EL (cell line): ENCODE measurements around the gene P2RY8.
"Not testable (repeated sequence)": the region's sequence is repeated elsewhere in the genome, so short reads cannot be mapped to it uniquely, and the experiment has no call there.

Experiments used
- DNase-seq: peaks from one replicate; pipeline ENCODE4 v3.0.0-alpha.2; 2016

The P2RY8 gene

DNA sequence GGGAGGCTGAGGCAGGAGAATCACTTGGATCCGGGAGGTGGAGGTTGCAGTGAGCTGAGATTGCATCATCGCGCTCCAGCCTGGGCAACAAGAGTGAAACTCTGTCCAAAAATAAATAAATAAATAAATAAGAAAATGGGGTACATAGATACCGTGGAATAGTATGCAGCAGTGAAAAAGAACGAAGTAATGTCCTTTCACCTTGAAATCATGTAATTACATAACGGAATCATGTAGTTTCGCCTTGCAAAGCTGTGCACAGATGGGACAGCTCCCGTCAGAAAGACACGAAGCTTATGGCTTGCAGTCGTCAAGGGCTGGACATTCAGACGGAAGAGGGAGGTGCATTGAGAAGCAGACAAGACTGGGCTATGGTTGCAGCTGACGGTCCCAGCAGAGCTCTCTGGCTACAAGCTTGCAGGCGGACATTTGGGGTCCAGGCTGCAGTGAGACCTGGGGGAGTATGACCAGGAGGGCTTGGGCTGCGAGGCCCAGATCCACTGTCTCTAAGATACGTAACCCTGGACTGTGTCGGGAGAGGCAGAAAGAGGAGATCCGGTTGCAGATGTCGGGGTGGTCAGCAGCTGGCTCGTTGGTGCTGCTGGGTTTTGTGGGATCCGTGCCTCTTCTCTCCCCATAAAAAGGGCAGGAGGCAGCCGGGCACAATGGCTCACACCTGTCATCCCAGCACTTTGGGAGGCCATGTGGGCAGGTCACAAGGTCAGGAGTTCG lies 6.2 kb upstream of the P2RY8 start:
- no peak for DNase-seq

DNA sequence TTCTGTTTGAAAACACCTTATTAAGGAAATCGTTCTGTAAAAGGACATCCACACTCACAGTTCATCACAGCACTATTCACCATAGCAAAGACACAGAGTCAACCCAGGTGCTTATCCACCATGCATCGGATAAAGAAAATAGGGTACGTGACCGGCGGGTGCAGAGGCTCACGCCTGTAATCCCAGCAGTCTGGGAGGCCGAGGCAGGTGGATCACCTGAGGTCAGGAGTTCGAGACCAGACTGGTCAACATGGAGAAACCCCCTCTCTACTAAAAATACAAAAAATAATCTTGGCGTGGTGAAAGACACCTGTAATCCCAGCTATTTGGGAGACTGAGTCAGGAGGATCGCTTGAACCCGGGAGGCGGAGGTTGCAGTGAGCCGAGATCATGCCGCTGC lies 2.2 kb upstream of the P2RY8 start:
- not testable (repeated sequence) for DNase-seq

DNA sequence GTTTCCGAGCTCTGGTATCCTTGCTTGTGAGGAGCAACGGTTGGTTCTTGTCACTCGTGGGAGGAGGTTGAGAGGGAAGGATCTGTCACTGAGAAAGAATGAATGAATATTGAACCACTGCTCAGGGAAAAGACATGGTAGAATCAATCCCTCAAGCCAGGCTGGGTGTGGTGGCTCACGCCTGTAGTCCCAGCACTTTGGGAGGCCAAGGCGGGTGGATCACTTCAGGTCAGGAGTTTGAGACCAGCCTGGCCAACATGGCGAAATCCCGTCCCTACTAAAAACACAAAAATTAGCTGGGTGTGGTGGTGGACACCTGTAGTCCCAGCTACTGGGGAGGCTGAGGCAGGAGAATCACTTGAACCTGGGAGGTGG lies 718 bp upstream of the P2RY8 start:
- DNase-seq: not testable (repeated sequence)

DNA sequence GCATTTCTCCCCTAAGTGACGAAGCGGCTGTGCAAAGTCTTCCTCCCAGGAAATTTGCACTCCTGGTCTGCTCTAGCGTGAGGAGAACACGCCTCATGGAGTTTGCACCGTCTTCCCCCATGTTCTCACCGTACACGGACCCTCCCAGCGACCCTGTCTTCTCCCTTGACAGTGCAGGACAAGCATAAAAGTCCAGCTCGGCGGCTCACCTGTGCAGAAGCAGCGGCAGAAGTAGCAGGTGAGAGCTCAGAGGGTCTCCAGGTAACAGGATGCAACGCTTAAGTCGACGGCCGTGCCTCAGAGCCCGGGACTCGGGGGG lies 314 bp downstream of the P2RY8 start:
- no peak for DNase-seq

DNA sequence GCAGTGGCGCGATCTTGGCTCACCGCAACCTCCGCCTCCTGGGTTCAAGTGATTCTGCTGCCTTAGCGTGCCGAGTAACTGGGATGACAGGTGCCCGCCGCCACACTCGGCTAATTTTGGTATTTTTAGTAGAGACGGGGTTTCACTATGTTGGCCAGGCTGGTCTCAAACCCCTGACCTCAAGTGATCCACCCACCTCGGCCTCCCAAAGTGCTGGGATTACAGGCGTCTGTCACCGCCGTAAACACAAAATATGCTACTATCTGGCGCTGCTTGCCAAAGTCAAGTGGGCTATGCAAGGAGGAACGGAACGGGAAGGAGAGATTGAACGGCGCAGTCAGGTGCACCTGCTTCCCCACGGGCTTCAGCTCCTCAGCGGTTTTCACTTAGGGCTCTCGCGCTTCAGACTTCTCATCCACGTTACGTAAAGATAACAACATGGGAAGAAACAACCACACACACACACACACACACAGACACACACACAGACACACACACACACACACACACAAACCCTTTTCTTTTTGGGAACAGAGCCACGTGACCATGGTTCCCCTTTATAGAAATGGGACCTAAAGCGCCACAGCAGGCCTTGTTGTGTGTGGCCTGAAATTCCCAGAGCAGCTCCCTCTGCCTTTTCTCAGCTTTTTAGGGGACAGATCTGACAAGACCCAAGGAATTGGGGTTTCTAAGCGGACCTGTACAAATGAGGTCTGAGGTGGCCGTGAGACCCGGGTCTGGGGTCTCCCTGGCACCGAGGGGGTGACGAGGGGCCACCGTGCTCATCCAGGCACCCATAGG lies 1.5 kb downstream of the P2RY8 start:
- DNase-seq: no peak

DNA sequence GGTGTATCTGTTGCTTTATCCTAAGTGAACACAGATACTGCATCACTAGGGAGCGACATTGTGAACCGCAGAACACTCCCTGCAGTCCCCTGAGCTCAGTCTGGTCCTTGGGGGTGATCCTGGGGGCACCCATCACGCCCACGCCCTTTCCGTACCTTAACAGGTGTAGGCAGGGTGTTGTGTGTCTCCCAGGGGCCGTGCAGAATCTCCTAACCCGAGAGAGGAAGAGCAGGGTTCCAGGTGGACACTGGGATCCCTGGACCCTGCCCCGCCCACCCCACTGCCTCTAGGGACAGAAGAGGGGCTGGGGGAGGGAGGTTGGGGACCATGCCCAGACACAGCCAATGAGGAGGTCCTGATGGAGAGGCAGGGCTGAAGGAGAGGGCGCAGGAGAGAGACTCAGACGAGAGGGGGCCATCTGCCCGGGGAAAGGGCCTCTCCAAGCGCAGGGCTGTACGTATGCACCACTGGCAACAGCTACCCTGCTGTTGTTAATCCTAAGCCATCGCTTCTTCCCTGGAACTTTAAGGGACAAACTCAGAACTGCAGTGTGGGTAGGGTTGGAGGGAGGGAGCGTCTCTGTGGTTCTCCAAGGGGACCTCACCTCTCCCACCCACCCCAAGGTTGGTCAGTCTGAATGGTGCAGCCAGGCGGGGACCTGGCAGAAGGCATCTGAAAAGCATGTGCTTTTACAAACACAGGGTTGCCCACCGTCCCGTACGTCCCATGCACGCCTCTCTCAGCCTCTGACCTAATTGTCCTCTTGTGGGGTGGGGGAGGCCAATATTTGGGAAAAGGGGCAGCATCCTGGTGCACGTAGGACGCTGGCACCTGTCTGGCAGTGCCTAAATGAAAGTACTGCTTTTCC lies 2.5 kb downstream of the P2RY8 start:
- DNase-seq: no peak

DNA sequence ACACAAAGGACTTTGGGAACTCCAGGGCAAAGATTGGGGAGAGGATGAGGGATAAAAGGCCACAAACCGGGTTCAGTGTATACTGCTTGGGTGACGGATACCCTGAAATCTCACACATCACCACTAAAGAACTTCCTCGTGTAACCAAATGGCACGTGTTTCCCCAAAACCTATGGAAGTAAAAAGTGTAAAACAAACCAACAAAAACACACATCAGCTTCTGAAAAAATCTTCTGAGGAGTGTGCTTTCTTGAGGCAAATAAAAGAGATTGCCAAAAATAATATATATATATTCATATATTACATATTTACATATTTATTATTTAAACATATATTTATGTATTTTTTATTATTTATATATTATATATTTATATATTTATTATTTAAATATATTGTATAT lies 3.9 kb downstream of the P2RY8 start:
- DNase-seq: no peak

DNA sequence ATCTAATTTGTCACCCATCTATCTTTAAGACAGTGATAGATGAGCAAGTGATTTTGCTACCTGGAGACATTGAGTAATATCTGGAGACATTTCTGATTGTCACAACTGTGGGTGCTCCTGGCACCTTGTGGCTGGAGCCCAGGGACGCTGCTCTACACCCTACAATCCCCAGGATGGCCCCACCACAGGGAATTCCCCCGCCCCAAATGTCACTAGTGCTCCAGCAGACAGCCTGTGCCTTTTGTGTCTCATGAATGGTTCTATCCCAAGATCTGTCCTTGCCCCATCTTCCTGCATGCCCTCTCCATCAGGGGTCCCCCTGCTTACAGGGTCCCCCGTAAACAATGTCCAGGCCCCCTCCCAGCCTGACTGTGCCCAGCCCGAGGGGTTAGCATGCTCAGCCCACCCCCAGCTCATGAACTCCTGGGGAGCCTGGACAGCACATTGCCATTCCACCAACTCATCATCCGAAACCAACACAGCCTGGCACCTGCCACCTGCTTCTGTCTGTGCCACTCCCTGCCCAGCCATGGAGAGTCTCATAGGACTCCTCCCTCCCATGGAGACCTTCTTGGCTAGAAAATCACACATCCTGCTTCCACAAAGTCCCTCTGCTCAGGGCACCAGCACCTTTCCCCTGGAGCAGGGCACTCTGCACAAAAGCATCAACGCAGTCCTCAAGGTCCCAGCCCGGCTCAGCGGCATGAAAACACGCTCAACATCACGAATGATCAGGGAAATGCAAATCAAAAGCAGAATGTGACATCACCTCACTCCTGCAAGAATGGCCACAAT lies 5.7 kb downstream of the P2RY8 start:
- DNase-seq: no peak

DNA sequence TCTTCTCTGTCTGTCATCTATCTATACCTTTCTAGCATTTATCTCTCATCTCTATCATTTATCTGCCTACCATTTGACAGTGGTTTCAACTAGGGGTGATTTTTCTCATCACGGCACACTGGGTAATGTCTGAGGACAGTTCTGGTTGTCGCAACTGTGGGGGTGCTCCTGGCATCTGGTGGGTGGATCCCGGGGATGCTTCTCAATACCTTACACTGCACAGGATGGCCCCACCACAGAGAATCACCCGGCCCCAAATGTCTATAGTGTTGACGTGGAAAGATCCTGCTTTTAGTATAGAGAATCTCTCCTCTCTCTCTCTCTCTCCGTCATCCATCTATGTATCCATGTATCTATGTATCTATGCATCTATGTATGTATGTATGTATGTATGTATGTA lies 7.2 kb downstream of the P2RY8 start:
- no peak for DNase-seq

DNA sequence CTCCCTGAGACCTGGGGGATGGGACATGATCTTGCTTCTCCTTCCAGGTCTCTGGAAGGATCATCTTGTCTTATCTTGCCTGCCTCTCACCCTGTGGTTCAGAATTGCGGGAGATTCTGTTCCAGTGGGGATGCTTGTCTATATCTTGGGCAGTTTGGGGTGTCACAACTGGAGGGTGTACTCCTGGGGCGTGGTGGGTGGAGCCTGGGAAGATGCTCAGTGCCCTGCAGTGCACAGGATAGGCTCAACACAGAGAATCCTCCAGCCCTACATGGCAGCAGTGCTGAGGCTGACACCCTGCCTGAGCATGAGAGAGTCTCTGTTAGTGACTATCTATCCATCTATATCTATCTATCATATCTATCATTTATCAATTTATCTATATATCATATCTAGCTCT lies 7.7 kb downstream of the P2RY8 start:
- no peak for DNase-seq

DNA sequence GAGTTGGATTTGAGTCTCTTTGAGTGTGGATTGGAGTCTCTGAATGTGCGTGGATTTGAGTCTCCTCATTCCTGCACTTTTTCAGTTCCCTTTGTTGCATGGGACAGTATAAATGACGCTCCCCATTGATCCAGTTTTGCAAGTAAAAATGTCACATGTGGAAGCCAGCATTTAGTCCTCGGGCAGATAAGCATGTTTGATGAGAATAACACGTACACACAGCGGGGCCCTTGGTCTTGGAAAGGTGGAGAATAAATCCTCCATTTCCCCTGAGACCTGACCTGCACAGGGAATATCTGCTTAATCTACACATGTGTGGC lies 8.1 kb downstream of the P2RY8 start:
- no peak for DNase-seq

DNA sequence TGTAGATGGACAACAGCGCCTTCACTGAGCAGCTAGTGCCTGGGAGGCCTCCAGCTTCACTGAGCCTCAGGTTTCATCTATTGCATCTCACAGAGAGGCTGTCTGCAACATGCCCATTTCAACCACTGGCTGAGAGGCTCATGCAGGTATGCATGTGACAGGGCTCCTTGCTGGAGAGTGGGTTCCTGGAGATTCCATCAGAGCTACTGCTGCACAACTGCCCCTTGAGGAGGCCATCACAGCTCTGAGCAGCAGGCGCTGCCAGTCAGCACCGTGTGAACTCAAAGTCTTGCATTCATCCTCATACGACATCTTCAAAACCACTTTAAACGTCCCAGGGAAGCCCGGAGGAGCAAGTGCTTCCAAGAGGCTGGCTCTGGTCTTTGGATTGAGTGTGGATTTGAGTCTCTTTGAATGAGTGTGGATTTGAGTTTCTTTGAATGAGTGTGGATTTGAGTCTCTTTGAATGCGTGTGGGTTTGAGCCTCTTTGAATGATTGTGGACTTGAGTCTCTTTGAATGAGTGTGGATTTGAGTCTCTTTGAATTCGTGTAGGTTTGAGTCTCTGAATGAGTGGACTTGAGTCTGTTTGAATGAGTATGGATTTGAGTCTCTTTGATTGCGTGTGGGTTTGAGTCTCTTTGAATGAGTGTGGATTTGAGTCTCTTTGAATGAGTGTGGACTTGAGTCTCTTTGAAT lies 8.7 kb downstream of the P2RY8 start:
- no peak for DNase-seq

DNA sequence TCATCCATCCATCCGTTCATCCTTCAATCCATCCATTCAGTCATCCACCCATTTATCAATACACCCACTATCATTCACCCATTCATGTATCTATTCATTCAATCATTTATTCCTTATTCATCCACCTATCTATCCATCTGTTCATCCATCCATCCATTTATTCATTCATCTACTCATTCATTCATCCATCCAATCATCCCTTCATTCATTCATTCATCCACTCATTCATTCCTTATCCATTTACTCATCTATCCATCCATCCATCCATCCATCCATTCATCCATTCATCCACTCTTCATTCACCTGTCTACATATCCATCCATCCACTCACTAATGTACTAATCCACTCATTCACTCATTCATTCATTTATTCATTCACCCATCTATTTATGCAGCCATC lies 9.5 kb downstream of the P2RY8 start:
- DNase-seq: no peak

DNA sequence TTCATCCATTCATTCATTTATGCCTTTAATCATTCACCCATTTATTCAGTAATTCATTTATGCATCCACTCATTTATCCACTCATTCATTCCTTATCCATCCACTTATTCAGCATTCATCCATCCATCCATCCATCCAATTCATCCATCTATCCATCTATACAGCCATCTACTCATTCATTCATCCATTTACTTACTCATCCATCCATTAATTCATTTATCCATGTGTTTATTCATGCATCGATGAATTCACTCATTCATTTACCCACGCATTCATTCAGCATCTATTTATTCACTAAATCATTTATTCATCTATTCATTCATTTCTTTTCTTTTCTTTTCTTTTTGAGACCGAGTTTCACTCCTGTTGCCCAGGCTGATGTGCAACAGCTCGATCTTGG lies 10.4 kb downstream of the P2RY8 start:
- no peak for DNase-seq

DNA sequence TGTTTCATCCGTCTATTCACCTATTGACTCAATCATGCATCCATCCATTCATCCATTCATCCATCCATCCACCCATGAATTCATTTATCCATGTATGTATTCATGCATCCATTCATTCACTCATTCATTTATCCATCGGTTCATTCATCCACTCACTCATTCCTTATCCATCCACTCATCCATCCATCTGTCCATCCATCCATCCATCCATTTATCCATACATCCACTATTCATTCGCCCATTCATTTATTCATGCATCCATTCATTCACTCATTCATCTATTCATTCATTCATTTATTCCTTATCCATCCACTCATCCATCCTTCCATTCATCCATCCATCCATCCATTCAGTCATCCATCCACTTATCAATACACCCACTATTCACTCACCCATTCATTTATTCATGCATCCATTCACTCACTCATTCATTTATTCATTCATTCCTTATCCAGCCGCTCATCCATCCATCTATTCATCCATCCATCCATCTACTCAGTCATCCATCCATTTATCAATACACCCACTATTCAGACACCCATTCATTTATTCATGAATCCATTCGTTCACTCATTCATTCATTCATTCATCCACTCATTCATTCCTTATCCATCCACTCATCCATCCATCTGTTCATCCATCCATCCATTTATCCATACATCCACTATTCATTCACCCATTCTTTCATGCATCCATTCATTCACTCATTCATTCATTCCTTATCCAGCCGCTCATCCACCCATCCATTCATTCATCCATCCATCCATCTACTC lies 11.2 kb downstream of the P2RY8 start:
- DNase-seq: no peak

DNA sequence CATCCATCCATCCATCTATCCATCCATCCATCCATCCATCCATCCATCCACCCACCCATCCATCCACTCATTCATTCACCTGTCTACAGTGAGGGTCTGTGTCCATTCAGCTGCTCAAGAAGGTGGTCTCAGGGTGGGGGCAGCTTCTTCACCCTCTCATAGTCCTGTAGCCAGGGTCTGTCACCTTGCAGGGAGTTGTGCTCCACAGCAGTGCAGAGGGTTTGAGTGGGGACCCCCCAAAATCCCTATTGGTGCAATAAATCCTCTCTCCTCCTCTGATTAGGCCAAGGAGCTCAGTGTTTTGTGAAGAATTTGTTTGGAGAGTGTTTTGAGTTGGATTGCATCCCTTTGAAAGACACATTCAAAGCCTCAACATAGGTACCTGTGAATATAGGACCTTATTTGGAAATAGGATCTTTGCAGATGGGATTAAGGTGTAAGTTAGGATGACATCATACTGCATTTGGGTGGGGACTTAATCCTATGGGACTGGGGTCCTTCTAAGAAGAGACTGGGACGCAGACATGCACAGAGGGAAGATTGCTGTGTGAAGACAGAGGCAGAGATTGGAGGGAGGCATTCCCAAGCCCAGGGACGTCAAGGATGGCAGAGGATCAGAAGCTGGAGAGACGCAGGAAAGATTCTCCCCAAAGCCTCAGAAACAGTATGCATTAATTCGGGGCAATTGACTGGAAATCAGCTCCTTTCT lies 12.0 kb downstream of the P2RY8 start:
- DNase-seq: no peak

DNA sequence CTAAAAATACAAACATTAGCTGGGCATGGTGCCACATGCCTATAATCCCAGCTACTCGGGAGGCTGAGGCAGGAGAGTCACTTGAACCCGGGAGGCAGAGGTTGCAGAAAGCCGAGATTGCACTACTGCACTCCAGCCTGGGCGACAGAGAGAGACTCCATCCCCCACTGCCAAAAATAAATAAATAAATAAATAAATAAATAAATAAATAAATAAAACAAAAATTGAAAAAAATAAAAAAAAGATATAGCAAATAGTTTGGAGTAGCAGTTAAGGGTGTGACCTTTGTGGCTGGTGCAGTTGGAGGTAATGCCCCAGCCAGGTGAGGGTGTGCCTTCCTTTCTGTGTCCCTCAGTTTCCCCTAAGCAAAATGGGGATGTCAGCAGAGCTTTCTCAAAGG lies 14.1 kb downstream of the P2RY8 start:
- not testable (repeated sequence) for DNase-seq

DNA sequence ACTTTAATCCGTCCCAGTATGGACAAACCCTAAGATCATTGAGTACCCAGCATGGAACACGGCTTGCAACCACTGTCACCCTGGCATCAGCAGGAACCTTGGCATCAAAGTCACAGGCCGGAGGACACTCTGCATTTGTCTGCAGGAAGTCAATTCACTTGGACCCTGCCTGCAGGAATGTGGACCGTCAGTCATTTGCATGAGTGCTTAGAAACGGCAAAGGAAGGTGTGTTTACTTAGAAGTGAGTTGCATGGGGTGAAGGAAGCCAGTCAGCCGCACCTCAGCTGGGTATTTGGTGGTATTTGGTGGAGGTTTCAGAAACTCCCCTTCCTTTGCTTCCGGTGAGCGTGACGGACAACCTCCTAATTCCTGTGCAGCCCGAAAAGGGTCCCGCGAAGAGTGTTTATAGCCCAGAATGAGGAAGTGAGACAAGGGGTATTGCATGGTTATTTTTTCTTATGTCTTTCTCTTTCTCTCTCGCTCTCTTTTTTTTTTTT lies 15.5 kb downstream of the P2RY8 start:
- DNase-seq: no peak

DNA sequence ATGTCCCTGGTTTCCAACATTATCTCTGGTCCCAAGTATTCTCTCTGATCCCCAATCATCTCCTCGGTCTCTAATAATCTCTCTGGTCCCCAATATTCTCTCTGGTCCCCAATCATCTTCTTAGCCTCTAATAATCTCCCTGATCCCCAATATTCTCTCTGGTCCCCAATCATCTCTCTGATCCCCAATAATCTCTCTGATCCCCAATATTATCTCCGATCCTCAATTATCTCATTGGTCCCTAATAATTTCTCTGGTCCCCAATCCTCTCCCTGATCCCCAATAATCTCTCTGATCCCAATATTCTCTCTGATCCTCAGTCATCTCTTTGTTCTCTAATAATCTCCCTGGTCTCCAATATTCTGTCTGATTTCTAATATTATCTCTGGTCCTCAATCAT lies 16.6 kb downstream of the P2RY8 start:
- DNase-seq: no peak

DNA sequence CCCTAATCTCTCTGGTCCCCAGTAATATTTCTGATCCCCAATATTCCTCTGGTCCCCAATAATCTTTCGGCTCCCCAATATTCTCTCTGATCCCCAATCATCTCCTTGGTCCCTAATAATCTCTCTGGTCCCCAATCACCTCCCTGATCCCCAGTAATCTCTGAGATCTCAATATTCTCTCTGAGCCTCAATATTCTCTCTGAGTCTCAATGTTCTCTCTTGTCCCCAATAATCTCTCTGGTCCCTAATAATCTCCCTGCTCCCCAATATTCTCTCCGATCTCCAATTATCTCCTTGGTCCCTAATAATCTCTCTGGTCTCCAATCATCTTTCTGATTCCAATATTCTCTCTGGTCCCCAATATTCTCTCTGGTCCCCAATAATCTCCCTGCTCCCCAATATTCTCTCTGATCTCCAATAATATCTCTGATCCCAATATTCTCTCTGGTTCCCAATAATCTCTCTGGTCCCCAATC lies 17.9 kb downstream of the P2RY8 start:
- no peak for DNase-seq

DNA sequence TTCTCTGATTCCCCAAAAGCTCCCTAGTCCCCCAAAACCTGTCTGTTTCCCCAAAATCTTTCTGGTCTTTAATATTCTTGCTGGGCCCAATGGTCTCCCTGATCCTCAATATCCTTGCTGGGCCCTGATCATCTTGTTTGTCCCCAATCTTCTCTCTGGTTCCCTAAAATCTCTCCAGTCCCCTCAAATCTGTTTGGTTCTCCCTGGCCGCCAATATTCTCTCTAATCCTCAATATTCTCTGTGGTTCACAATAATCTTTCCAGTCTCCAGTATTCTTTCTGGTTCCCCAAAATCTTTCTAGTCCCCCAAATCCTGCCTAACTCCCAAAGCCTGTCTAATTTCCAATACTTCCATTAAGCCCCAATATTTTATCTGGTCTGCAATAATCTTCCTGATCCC lies 18.5 kb downstream of the P2RY8 start:
- DNase-seq: no peak
